HG03135 (cell line): Measurements from ENCODE around the gene RAB27A.
"Not testable (repeated sequence)": the region's sequence is repeated elsewhere in the genome, so short reads cannot be mapped to it uniquely, and the experiment has no call there.

Experiments
- ATAC-seq: cut with Tn5 transposase; IDR thresholded peaks from one replicate; pipeline ENCODE4 v1.9.1; 2021; ENCODE audit warnings: mild to moderate bottlenecking, moderate library complexity; ENCODE audit not compliant: unreplicated experiment

RAB27A gene

GRCh38 chr15:55289746-55290527, at the start of gene RAB27A:
Gene RAB27A, minus strand, starts transcription at chr15:55289813. Its CDS starts 54,879 bp downstream, at chr15:55234934.
- peak; percentile 70 for ATAC-seq

- no peak for ATAC-seq
Measured at GRCh38 chr15:55337160-55337559, 47.5 kb upstream of the RAB27A start.

DNA sequence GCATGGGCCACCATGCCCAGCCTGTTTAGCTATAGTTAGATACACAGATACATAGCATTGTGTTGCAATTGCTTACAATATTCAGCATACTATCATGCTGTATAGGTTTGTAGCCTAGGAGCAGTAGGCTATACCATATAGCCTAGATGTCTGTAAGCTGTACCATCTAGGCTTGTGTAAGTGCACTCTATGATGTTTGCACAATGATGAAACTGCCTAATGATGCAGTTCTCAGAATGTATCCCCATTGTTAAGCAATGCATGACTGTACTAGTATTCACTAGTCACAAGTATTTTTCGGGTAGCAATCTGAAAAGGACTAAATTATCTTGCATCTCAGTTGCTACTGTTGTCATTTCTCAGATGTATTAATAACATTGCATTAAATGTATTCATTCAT, 45.4 kb upstream of the RAB27A start:
- ATAC-seq = no peak

- no peak for ATAC-seq
Measured at GRCh38 chr15:55334371-55334770, 44.8 kb upstream of the RAB27A start.

- ATAC-seq = no peak
Measured at GRCh38 chr15:55327387-55327786, 37.8 kb upstream of the RAB27A start.

GRCh38 chr15:55322467-55322866, 32.9 kb upstream of the RAB27A start:
- ATAC-seq = no peak

- no peak for ATAC-seq
Measured at GRCh38 chr15:55320963-55321362, 31.4 kb upstream of the RAB27A start.

DNA sequence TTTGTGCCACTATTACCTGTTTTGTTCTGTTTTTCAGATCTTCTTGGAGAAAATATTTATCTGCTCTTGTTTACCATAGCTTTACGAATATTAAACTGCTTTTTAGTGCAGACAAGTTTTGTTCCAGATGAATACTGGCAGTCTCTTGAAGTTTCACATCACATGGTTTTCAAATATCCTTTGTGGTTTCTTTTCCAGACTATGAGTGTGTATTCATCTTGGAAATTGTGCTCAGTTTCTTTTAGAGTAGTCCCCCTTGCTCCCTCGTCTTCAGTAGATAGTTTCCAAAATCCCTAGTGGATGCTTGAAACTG, 30.6 kb upstream of the RAB27A start:
- ATAC-seq = no peak

DNA sequence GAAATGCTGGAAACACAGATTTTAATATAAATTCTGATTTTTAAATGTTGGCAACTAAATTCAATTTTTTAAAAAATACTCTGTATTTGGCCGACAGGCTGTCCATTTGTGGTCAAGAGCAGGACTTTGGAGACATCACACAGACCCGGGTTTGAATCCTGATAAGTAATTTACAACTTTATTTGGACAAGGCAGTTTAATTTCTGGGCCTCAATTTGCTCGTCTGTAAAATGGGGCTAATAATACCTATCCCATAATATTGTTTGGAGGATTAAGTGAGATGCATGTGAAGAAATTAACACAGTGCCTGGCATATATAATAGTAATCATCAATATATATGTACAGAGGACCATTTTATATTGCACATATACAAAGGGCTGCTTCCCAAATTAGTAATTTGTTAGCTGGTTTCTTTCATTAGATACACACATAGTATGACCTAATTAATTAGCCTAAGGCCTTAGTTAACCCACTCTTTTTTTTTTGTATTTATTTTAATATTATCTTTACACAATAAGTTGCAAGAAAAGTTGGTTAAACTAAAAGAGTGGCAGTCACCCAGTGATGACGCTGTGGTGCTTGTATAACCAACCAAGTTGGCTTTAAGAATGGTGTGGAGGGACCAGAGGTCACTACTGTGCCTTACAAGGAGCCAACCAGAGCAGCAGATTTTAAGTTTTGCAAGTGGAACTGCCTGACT, 30.1 kb upstream of the RAB27A start:
- no peak for ATAC-seq

GRCh38 chr15:55318588-55319494, 29.2 kb upstream of the RAB27A start, which contains the start of the genes PIGB and PIGBOS1:
Gene PIGB, plus strand, starts transcription at chr15:55319222. Its CDS starts 29 bp downstream, at chr15:55319251.
Gene PIGBOS1, minus strand, starts transcription at chr15:55319123. Its CDS starts 1,331 bp downstream, at chr15:55317792.
- ATAC-seq = peak; percentile 91

DNA sequence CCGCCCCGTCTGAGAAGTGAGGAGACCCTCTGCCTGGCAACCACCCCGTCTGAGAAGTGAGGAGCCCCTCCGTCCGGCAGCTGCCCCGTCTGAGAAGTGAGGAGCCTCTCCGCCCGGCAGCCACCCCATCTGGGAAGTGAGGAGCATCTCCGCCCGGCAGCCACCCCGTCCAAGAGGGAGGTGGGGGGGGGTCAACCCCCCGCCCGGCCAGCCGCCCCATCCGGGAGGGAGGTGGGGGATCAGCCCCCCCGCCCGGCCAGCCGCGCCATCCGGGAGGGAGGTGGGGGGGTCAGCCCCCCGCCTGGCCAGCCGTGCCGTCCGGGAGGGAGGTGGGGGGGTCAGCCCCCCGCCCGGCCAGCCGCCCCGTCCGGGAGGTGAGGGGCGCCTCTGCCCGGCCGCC, 13.2 kb upstream of the RAB27A start:
- not testable (repeated sequence) for ATAC-seq

- no peak for ATAC-seq
Measured at GRCh38 chr15:55297315-55297714, 7.7 kb upstream of the RAB27A start.

DNA sequence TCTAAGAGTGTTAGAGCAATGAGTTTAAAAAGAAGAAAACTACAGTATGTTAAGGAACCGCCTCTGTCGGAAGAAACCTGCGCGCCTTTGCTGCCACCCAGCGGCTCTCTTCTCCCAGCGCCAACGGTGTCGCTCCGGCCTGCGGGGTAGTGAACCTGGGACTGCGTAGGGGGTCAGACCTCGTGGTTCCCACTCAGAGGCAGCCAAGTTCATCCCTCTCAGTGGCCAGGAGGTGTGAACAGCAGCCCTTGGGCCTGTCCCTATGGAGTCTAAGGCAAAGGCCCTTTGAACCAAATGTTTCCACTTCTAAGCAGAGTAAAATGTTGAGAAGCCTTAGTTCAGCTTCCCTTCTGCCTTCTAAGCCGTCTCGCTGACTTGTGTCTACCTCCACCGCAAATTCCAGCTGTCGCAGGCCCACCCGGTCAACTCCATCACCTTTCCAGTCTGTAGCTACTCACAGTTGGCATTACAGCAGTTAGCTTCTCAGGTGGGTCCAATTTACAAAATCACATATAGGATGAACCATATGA, 980 bp upstream of the RAB27A start:
- peak; percentile 79 for ATAC-seq

DNA sequence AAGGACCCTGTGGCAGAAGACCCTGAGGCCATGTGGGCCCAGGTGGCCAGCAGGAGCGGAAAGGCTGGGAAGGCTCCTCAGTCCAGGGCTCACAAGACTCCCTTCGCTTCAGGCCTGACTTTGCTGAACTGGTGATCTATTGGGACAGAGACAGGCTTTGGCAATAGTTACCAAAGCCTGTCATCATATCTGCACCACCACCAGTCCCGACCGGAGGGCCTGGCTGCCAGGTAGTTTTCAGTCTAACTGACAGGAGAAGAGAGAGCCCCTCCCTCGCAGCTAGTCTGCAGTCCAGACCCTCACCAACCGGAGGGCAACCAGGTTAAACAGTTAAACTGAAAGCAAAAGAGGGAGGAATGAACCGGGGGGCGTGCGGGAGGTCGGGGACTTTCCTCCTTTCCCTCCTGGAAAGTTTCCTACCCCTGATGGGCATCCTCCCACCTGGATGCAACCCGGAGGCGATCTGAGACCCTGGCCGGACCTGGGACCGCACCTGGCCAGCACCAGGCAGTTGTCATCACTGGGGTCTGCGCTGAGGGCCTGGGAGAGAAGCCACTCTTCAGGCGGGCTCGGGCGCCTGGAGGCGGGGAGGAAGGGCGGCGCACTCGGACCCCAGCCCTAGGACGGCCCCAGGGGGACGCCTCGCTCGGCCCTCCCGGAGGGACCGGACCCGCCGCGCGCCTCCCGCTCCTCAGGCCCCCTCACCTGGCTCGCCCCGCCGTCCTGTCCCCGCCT, 435 bp downstream of the RAB27A start:
- peak; percentile 27 for ATAC-seq

- no peak for ATAC-seq
Measured at GRCh38 chr15:55288006-55288717, 1.5 kb downstream of the RAB27A start.

DNA sequence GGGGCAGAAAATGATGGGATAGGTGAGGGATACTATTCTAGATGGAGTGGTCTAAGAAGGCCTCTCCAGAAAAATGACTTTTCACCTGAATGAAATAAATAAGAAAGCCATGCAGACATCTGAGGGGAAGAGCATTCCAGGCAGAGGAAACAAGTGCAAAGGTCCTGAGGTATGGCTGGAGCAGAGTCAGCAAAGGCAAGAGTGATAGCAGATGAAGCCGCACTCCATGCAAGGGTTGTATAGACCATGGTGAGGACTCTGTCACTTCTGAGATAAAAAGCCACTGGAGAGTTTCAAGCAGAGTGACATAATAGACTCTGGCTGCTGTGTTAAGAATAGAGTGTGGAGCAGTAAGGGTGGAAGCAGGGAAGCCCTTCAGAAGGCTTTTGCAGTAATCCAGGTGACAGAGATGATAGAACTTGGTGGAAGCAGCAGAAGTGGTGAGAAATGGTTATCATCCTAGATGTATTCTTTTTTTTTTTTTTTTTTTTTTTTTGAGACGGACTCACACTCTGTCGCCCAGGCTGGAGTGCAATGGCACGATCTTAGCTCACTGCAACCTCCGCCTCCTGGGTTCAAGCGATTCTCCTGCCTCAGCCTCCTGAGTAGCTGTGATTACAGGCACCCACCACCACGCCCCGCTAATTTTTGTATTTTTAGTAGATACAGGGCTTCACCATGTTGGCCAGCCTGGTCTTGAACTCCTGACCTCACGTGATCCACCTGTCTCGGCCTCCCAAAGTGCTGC, 3.0 kb downstream of the RAB27A start:
- ATAC-seq = not testable (repeated sequence)

DNA sequence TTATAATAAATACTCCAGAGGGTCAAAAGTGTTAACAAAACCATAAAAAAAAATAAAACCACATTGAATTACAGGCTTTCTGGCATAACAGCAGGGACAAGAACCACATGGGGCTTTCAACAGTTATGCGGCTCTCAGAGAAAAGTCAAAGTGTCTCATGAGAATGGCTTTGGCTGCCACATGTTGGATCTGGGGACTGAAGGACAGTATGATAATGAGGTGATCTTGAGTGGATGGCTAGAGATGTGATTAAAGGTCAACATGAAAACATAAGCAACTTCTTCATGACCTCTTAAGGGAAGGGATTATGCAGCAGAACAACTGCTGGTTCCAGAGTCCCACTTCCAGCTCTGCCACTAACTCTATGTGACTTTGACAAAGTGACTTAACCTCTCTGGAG, 5.2 kb downstream of the RAB27A start:
- ATAC-seq = no peak

DNA sequence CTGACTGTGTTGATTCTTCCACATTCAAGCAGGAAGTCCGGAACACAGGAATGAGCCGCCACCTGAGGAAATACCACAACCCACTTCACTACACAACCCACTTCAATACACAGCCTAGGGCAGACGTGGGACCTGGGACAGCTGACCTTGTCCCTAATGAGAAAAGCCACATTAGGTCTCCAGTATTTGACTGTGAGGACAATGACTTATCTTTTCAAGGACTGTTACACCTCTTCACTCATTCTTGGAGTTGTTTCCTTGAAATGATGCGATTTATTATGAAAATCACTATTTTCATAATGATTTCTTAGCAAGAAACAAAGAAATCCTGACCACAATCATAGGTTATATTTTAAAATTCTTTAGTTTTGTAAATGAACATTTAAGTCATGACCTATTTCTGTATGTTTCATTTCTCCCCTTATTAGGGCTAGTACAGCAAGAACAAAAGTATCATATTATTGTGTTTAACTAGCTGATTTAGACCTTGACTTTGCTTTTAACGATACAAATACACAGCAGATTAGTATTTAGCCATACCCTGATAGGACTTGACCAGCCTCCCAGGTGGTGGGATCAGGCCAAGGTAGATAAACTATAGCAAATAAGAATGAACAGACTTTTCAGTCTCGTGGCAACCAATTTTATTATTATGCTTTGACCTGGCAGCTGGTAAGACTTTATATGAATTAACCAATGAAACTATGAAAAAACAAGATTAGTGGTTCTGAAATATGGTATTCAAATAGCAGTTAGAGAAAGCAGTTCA, 6.0 kb downstream of the RAB27A start:
- no peak for ATAC-seq
